Hypothalamus (tissue), 51 donors: ENCODE measurements around the gene KRIT1.
"Not testable (repeated sequence)": the region's sequence is repeated elsewhere in the genome, so short reads cannot be mapped to it uniquely, and the experiment has no call there.

Experiments
- DNase-seq, 51 donors: peaks; one replicate each; lab custom pipeline; 2025; lab: John Stamatoyannopoulos, UW

KRIT1 gene

GRCh38 chr7:92245487-92246359 is at the start of gene KRIT1, which contains the start of gene ANKIB1:
TSS of gene KRIT1 (minus strand) at chr7:92245914. CDS start at chr7:92242135, 3,779 bp downstream.
TSS of gene ANKIB1 (plus strand) at chr7:92245974. CDS start at chr7:92294979, 49,005 bp downstream.
- DNase-seq: peak; percentile 57 to 97 (median 84)

GRCh38 chr7:92295391-92295790 is 49.7 kb upstream of the KRIT1 start:
- DNase-seq: no peak

GRCh38 chr7:92293896-92294590 is 48.3 kb upstream of the KRIT1 start:
- no peak for DNase-seq

GRCh38 chr7:92292981-92293380 is 47.3 kb upstream of the KRIT1 start:
- no peak for DNase-seq

GRCh38 chr7:92289321-92289720 is 43.6 kb upstream of the KRIT1 start:
- no peak for DNase-seq

GRCh38 chr7:92282930-92283329 is 37.2 kb upstream of the KRIT1 start:
- no peak for DNase-seq

- no peak for DNase-seq
Measured at GRCh38 chr7:92282221-92282814, 36.6 kb upstream of the KRIT1 start.

GRCh38 chr7:92281031-92281430 is 35.3 kb upstream of the KRIT1 start:
- DNase-seq: no peak

GRCh38 chr7:92279396-92280031 is 33.8 kb upstream of the KRIT1 start:
- DNase-seq: peak in 1 of 51 donors; percentile 15

GRCh38 chr7:92276460-92276864 is 30.7 kb upstream of the KRIT1 start:
- DNase-seq: no peak

GRCh38 chr7:92275327-92275726 is 29.6 kb upstream of the KRIT1 start:
- no peak for DNase-seq

GRCh38 chr7:92268921-92269320 is 23.2 kb upstream of the KRIT1 start:
- no peak for DNase-seq

GRCh38 chr7:92266415-92267241 is 20.9 kb upstream of the KRIT1 start:
- no peak for DNase-seq

- DNase-seq: no peak
Measured at GRCh38 chr7:92260248-92260781, 14.6 kb upstream of the KRIT1 start.

- no peak for DNase-seq
Measured at GRCh38 chr7:92259610-92260247, 14.0 kb upstream of the KRIT1 start.

- no peak for DNase-seq
Measured at GRCh38 chr7:92259062-92259461, 13.3 kb upstream of the KRIT1 start.

- no peak for DNase-seq
Measured at GRCh38 chr7:92255308-92255707, 9.6 kb upstream of the KRIT1 start.

- DNase-seq: not testable (repeated sequence)
Measured at GRCh38 chr7:92254800-92255199, 9.1 kb upstream of the KRIT1 start.

GRCh38 chr7:92253251-92253650 is 7.5 kb upstream of the KRIT1 start:
- DNase-seq: peak in 32 of 51 donors; percentile 0 to 74 (median 24)
